GM04503 (cell line): ENCODE measurements around the gene NKD1.
A peak's percentile ranks its signal among the peaks of the same experiment; 100 is the strongest.
"Not testable (repeated sequence)": the region's sequence is repeated elsewhere in the genome, so short reads cannot be mapped to it uniquely, and the experiment has no call there.

Experiments used
- DNase-seq: peaks from one replicate; pipeline ENCODE4 v3.0.0-alpha.2; 2012; ENCODE audit warnings: low read depth

NKD1 gene

GRCh38 chr16:50548125-50548908 is at the start of gene NKD1:
Gene NKD1 (plus strand): TSS chr16:50548396. CDS start chr16:50548554, 158 bp downstream.
- no peak for DNase-seq

GRCh38 chr16:50498431-50499155 is 49.6 kb upstream of the NKD1 start:
- peak; percentile 6 for DNase-seq

DNA sequence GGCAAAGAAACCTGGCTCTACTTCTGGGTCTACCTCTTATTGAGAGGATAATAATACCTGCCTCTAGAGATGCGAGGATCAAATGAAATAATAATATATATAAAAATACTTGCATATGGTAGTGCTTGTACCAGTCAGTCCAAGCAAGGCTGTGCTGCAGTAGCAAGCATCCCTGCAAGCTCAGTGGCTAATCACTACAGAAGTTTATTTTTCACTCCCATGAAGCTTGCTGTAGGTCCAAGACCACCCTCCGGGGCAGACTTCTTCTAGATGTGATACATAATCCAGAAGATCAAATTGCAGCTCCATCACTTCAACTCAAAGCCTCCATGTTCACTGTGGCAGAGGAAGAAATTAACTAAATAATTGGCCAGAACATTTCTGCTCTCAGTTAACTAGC is 48.9 kb upstream of the NKD1 start:
- DNase-seq: no peak

DNA sequence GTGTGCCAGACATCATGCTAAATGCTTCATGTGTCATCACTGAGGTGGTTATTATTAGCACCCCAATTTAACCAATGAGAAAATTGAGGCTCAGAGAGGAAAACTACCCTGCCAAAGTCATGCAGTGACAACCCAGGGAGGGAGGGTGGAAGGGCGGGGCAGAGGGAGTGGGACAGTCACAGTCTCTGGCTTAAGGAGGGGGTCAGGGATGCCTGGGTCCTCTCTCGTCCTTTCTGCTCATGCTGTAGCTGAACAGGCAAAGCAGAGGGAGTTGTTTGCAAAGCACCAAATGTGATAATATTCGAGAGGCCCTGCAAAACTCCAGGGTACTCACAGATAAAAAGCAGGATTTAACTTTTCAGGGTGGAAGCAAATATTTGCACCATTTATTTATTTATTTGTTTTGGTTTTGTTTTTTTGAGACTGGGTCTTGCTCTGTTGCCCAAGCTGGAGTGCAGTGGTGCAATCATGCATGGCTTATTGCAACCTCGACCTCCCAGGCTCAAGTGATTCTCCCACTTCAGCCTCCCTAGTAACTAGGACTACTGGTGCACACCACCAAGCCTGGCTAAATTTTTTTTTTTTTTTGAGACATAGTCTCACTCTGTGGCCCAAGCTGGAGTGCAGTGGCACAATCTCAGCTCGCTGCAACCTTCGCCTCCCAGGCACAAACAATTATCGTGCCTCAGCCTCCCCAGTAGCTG is 47.9 kb upstream of the NKD1 start:
- no peak for DNase-seq

DNA sequence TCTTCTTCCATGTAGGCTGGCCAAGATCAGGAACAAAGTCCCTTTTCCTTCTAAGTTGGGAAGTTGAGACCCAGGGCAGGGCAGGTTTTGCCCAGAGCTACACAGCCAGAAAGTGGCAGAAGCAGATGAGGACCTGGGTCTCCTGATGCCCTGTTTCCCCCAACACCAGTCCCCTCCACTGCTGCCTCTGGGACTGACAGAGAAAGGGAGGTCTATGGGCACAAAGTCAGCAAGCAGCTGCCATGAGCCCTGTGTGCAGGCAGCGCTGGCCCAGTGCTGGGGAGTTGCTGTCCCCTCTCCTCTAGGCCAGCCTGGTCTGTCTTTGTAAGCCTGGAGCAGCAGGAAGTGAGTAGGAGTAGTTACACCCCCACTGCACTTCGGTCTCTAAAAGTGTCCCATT is 46.9 kb upstream of the NKD1 start:
- no peak for DNase-seq

DNA sequence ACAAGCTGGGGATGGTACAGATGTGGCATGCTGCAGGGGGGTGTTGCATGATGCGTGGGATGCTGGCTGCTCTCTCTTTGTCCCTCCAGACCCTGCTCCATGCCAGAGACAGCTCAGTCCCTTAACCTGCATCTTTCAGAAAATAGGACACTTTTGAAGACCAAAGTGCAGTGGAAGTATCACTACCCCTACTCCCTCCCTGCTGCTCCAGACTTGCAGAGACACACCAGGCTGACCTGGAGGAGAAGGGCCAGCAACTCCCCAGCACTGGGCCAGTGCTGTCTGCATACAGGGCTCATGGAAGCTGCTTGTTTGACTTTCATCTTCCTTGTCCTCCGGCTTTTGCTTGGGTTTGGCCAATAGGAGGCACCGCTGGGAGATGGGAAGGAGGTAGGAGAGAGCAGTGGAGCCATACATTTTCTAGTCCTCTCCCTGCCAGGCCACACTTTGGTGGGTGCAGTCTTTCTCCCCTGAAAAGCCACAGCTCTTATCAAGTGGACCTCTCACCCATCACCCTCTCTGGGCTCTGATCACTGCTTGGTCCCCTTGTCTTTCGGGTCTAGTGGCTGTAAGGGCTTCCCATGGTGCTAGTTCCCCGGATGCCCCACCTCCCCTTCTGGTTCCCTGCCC is 46.1 kb upstream of the NKD1 start:
- no peak for DNase-seq

DNA sequence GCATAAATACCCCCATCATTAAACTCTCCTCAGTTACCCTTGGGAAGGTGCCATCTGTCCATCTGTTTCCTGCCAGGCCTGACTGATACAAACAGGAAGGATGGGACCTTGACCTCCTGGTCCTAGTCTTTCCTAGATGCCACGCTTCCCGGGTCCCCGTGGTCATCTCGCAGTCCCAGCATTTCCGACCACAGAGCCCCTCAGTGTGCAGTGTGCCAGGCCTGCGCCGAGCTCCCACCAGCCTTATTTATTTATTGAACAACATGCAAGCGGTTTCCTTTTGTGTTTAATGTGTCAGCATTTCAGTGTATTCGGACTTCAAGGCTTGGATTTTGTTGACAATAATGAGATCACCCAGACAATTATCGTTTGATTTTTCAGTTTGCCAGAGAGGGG is 45.6 kb upstream of the NKD1 start:
- DNase-seq: no peak

GRCh38 chr16:50503868-50504531 is 44.2 kb upstream of the NKD1 start:
- DNase-seq: not testable (repeated sequence)

GRCh38 chr16:50505115-50505514 is 43.1 kb upstream of the NKD1 start:
- no peak for DNase-seq

- DNase-seq: no peak
These were observed 42.3 kb upstream of the NKD1 start for GRCh38 chr16:50505714-50506542.

- no peak for DNase-seq
These were observed 41.7 kb upstream of the NKD1 start for GRCh38 chr16:50506543-50506937.

DNA sequence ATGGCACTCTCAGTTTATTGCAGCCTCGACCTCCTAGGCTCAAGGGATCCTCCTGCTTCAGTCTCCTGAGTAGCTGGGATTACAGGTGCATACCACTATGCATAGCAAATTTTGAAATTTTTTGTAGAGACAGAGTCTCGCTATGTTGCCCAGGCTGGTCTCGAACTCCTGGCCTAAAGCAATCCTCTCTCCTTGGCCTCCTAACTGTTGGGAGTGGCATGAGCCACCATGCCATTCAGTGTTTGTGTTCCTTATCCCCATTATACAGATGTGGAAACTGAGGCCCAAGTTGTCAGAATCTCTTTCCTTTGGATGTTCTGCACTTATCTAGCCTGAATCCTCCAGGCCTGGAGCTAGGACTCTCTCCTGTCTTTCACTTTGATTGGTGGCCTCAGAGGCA is 40.8 kb upstream of the NKD1 start:
- no peak for DNase-seq

DNA sequence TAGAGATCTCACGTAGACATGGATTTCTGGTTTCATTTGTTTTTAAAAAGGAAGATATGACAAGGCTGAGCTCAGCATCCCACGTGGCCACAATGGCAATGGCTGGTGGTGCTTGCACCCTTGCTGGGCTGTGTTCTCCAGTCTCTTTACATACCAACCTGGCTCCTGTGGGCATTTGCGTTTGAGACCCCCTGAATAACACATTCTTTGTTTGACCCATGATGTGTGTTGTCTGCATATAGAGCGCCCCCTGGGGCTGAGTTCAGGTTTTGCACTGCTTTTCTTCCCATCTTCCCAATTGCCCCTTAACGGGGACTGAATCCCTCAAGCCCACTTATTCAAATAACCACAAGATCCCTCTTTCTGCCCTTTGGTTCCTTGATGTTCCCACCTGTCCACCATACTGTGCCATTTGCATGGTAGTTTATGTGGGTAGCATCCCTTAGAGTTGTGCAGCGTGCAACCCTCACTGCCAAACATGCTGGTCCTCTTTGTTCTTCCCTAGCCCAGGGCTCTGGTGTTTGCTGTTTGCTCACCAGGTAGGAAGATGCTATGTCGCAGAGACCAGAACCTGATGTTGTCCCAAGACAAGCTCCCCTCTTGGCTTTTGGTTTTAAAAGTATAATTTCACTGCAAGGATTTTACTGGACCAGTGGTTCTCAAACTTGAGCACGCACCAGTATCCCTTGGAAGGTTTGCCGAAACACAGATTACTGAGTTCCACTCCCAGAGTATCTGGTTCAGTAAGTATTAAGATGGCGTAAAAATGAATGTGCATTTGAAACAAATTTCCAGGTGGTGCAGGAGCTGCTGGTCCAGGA is 38.5 kb upstream of the NKD1 start:
- DNase-seq: no peak

DNA sequence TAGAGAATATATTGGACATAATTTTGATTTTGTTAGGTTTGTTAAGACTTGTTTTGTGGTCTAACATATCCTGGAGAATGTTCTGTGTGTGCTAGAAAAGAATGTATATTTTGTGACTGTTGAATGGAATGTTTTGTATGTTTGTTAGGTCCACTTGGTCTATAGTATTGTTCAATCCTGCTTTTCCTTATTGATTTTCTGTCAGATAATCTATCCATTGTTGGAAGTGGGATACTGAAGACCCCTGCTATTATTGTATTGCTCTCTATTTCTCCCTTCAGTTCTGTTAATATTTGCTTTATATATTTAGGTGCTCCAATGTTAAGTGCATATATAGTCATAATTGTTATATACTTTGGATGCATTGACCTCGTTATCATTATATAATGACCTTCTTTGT is 33.0 kb upstream of the NKD1 start:
- no peak for DNase-seq

DNA sequence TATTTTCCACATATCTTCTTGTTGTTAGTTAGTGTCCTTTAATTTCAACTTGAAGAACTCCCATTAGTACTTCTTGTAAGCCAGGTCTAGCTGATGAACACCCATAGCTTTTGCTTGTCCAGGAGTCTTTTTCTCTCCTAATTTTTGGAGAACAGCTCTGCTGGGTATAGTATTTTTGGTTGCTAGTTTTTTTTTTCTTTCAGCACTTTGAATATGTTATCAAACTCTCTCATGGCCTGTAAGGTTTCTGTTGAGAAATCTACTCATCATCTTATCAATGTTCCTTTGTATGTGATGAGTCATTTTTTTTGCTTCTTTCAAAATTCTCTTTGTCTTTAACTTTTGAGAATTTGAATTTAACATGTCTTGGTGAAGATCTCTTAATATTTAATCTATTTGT is 31.8 kb upstream of the NKD1 start:
- DNase-seq: no peak

DNA sequence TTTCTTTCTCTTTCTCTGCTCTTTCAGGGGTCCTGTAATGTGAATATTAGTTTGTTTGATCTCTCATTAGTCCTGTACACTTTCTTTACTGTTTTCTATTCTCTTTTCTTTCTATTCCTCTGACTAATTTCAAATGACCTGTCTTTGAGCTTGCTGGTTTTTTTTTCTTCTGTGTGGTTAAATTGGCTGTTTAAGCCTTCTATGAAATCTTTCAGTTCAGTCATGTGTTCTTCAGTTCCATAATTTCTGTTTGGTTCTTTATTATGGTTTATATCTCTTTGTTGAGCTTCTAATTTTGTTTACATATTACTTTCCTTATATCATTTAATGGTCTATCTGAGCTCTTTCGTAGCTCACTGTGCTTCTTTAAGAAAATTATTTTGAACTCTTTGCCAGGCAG is 31.3 kb upstream of the NKD1 start:
- no peak for DNase-seq

DNA sequence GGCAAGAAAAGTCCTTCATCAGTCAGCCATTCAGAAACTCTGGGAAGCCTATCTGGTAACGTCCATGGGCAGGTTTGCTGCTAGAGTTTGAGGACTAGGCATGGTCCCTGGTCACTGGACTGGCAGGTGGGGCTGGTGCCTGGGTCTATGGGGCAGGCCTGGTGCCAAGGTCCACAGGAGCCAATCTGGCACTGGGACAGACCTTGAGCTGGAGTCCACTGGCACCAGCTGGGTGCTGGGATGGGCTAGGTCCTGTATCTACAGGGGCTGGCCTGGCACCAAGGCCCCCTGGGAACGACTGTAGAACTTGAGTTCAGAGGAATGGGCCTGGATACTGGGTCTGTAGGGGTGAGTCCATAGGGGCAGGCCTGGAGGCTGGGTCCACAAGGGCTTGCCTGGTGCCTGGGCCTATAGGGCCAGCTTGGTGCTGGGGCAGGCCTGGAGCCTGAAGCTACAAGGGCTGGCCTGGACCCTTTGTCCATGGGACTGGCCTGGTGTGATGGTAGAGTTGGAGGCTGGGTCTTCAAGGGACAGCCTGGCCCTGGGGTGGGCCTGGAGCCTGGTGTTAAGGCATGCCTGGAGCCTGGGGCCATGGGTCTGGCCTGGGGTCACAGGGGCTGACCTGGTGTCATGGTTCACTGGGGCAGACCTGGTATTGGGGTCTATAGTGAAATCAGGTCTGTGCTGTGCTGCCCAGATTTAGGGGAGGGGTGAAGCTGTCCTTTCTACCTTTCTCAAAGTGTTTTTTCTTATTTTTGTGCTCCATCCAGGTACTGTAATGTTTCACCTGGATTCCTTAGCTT is 30.5 kb upstream of the NKD1 start:
- no peak for DNase-seq

- DNase-seq: no peak
These were observed 29.2 kb upstream of the NKD1 start for GRCh38 chr16:50519001-50519400.

DNA sequence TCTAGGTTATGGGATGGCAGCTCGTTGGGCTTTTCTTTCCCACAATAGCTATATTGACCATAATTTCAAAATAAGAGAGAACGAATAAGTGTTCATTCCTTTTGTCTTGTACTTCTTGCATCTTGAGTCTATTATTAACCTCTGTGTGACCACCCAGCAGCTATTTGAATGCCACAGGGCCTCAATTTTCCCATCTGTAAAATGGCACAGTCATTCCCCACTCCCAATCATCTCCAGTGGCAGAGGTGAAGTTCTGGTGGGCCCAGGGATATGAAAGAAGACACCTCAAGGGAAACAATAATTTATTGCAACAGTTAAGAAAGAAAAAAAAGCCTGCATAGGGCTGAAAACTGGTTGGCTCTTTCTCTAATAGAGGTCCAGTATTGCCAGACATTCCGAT is 28.6 kb upstream of the NKD1 start:
- DNase-seq: no peak
